Sigmoid colon (tissue), 7 donors: ENCODE data around the gene AQP5. TPM values are rescaled to one million over a fixed set of nuclear protein-coding genes. Genes with fewer than 3 reads are reported as not detected.
A peak's percentile ranks its signal among the peaks of the same experiment; 100 is the strongest.
"Not testable (repeated sequence)": the region's sequence is repeated elsewhere in the genome, so short reads cannot be mapped to it uniquely, and the experiment has no call there.

ENCODE experiments used
- DNase-seq: peaks from one replicate; pipeline ENCODE4 v3.0.0-alpha.2; 2019
- H3K27ac ChIP-seq, 4 donors: fragments of 200-600 bp; sonication (generic); one replicate each; pipeline ENCODE4 v1.5.1; 2016 to 2019; ENCODE audit warnings: mild to moderate bottlenecking in 1 of 4
- H3K27me3 ChIP-seq, 3 donors: fragments of 200-600 bp; sonication (generic); one replicate each; pipeline ENCODE4 v1.5.1; 2019; ENCODE audit warnings: mild to moderate bottlenecking in 1 of 3
- H3K36me3 ChIP-seq, 4 donors: fragments of 200-600 bp; sonication (generic); one replicate each; pipeline ENCODE4 v1.5.1; 2016 to 2019
- H3K4me1 ChIP-seq, 4 donors: fragments of 200-600 bp; sonication (generic); one replicate each; pipeline ENCODE4 v1.5.1; 2017 to 2019
- H3K4me3 ChIP-seq, 4 donors: fragments of 200-600 bp; sonication (generic); one replicate each; pipeline ENCODE4 v1.5.1; 2017 to 2019; ENCODE audit warnings: mild to moderate bottlenecking in 2 of 4, moderate library complexity in 1 of 4
- H3K9me3 ChIP-seq, 4 donors: fragments of 200-600 bp in 3 of 4; sonication (generic) in 3 of 4; one replicate each; pipeline versions ENCODE4 v1.5.1 to v1.6.1; 2013 to 2019
- EP300 ChIP-seq, 4 donors: sonication (generic); formaldehyde crosslinking; IDR thresholded peaks; one replicate each; pipeline ENCODE4 v1.6.1; 2017; ENCODE audit warnings: antibody characterized with exemption in 4 of 4
- POLR2A ChIP-seq, 2 donors: fragments of 450-650 bp; IDR thresholded peaks; one replicate each; pipeline ENCODE4 v1.6.1; 2016; ENCODE audit warnings: antibody characterized with exemption in 2 of 2, mild to moderate bottlenecking in 2 of 2, moderate library complexity in 2 of 2
- POLR2AphosphoS5 ChIP-seq, 4 donors: sonication (generic); formaldehyde crosslinking; IDR thresholded peaks; one replicate each; pipeline ENCODE4 v1.6.1; 2017; ENCODE audit warnings: antibody characterized with exemption in 4 of 4
- WGBS, 2 donors: extraction: QIAGEN DNeasy Blood & Tissue Kit; methylation state at CpG; one replicate each; pipeline ENCODE4 v1.1.7; 2013; 5-methylcytosine and 5-hydroxymethylcytosine counted together
- intact Hi-C: fragments of 100-400 bp; cut with DNase I; formaldehyde crosslinking; loops from one replicate; pipeline ENCODE4 v1.15.1; 2023
- polyA plus RNA-seq, 3 donors: library from polyadenylated mRNA; stranded (reverse); fragments of 200-250 nt; gene quantifications; one replicate each; pipeline ENCODE4 v1.2.3, GENCODE V29; 2013
- total RNA-seq, 4 donors: library from RNA; depleted of rRNA; stranded (reverse); fragments of >200 nt; gene quantifications; one replicate each; pipeline ENCODE4 v1.1.0, GENCODE V29; 2016
- TF ChIP-seq, protein P1 (sequence below), 4 experiments: fragments of 450-650 bp in 3 of 4; fragments of 200-600 bp in 1 of 4; IDR thresholded peaks; one replicate each; pipeline ENCODE4 v1.5.1; 2016 to 2019; ENCODE audit warnings: antibody characterized with exemption in 4 of 4, mild to moderate bottlenecking in 3 of 4, moderate library complexity in 2 of 4
- donor health status: healthy with polysubstance abuse.
- donor health status: Bipolar disorder and iron deficiency.
- donor health status: healthy.

Gene AQP5
- total and polyA plus RNA-seq, 7 donors: 0.09 TPM; not detected in 6

DNA sequence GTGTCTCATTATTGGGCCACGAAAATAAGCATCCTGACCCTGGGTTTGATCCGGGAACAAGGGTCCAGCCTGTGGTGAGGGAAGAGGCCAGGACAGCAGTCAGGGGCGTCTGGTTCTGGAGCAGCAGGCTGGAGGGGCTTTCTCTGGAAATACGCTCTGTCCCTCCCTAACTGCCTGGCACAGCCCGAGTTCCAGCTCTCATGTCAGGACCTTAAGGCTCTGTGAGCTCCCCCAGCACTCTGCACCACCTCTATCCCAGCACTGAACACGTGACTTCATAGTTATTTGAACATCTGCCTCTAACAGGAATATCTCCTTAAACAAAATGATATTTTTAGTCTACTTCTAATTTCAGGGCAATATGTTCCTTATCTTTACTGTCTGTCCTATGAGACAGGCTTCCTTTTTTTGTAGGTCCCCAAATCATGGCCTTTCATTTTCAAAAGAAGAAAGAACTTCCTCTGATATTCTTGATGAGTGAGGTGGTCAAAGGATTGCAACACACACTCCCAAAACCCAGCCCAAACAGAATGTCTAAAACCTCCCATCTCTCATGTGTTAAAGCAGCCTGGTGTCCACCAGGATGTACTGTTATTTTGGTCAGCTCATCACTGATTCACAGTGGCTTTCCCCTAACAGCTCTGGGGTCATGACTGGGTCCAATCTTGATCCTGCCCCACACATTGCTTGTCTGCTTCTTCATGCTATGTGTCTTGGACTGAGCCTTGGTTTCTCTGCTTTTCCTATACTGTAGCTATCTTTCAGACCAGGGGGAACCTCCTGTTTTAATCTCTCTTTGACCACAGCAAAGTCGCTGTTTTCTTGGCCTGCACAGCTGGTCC is 20.8 kb downstream of the AQP5 start:
- peak overlapping the region in 3 of 4 donors; percentile 54 to 72 (median 54) for H3K27ac ChIP-seq
- no peaks in the 10 kb centered on the region for H3K36me3 ChIP-seq
- H3K4me3 ChIP-seq: no peak overlapping the region
- DNase-seq: no peak
- peaks cover 0 to 58% (median 40%) of the 10 kb centered on the region in 4 donors for H3K4me1 ChIP-seq
- TF ChIP-seq POLR2AphosphoS5 (IDR thresholded peaks at IDR 0.05) (no peak), EP300 (IDR thresholded peaks at IDR 0.05) (no peak), POLR2A (IDR thresholded peaks at IDR 0.05) (no peak)
- TF ChIP-seq, protein P1, sequence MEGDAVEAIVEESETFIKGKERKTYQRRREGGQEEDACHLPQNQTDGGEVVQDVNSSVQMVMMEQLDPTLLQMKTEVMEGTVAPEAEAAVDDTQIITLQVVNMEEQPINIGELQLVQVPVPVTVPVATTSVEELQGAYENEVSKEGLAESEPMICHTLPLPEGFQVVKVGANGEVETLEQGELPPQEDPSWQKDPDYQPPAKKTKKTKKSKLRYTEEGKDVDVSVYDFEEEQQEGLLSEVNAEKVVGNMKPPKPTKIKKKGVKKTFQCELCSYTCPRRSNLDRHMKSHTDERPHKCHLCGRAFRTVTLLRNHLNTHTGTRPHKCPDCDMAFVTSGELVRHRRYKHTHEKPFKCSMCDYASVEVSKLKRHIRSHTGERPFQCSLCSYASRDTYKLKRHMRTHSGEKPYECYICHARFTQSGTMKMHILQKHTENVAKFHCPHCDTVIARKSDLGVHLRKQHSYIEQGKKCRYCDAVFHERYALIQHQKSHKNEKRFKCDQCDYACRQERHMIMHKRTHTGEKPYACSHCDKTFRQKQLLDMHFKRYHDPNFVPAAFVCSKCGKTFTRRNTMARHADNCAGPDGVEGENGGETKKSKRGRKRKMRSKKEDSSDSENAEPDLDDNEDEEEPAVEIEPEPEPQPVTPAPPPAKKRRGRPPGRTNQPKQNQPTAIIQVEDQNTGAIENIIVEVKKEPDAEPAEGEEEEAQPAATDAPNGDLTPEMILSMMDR (IDR thresholded peaks at IDR 0.05): no peak
- 87 to 93% methylated on average over 7 of the region's 7 CpGs for WGBS, 2 donors
- intact Hi-C loops: loop anchor here (2.0 to 5.0 kb wide), 2 partner anchors 22 to 40 kb away; no protein-coding TSS in a partner anchor
- no peaks in the 10 kb centered on the region for H3K27me3 ChIP-seq
- H3K9me3 ChIP-seq: no peaks in the 10 kb centered on the region

DNA sequence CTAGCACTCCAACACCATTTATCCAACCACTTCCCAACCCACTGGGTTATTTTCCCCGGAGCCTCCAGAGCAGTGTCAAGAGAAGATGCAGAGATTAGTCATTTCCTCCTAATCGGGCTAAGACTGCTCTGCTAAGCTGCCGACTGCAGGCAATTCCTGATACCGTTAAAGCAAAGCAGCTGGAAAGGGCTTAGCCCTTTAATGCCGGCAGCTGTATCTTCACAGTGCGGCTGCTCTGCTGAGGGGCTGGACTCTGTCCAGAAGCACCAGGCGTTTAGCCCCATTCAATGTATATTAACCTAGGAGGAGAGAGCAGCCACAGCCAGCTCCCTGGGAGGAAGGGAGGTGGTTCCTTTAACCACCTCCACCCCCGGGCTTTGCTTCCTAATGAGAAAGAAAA is 22.2 kb downstream of the AQP5 start:
- no peak for DNase-seq
- Histone ChIP-seq H3K4me3 (no peak overlapping the region), H3K27me3 (no peaks in the 10 kb centered on the region), H3K4me1 (peaks cover 0 to 72% (median 52%) of the 10 kb centered on the region in 4 donors), H3K27ac (peak overlapping the region in 3 of 4 donors; percentile 24 to 69 (median 50)), H3K9me3 (no peaks in the 10 kb centered on the region), H3K36me3 (no peaks in the 10 kb centered on the region)
- 6 to 16% methylated on average over 8 of the region's 8 CpGs for WGBS, 2 donors
- intact Hi-C loops: loop anchor here (2.0 to 5.0 kb wide), 2 partner anchors 21 to 38 kb away; no protein-coding TSS in a partner anchor
- no peak for TF ChIP-seq POLR2AphosphoS5 (IDR thresholded peaks at IDR 0.05)
- TF ChIP-seq POLR2A (IDR thresholded peaks at IDR 0.05): no peak
- TF ChIP-seq EP300 (IDR thresholded peaks at IDR 0.05): no peak
- TF ChIP-seq, protein P1 (IDR thresholded peaks at IDR 0.05): no peak

DNA sequence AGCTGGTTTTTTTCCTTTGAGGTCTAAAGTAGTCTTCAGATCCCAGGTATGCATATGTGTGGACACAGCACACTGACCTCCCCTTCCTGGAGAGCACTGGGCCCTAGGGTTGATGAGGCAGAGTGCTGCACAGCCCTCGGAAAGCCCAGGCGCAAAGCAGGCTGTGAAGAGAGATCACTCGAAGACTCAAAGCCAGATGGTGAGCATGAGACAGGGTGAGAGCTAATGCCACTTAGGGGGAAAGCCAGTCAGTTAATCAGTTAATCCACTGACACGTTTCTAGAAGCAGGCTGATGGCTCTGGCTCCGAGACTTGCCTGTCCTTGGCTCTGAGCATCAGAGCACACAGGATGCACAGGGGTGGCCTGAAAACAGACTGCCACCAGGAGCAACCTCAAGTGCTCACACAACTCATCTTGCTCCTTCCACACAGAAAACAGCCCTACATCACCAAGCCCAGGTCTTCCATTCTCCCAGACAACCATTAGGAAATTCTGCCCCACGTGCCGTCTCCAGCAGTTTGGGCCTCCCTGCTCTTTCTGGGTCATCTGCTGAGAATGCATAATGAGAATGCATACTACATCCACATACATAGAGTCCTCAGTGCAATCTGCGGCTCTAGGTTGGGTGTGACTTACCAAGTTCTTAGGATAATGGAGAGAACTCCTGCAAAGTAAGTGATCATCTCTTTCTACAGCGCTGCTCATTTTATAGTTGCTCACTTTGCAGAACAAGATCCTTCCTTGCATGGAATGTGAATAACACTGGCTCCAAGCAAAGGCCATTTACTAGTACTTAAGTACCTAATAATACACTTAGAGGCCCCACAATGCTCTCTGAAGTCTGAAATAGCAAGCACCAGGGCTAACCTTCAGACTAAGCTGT is 23.0 kb downstream of the AQP5 start:
- no peak overlapping the region for H3K4me3 ChIP-seq
- no peaks in the 10 kb centered on the region for H3K9me3 ChIP-seq
- DNase-seq: no peak
- H3K27ac ChIP-seq: peak overlapping the region in 3 of 4 donors; percentile 24 to 69 (median 50)
- 89 to 90% methylated on average over 9 of the region's 9 CpGs for WGBS, 2 donors
- H3K27me3 ChIP-seq: no peaks in the 10 kb centered on the region
- TF ChIP-seq, protein P1 (IDR thresholded peaks at IDR 0.05): no peak
- TF ChIP-seq POLR2A (IDR thresholded peaks at IDR 0.05) (no peak), POLR2AphosphoS5 (IDR thresholded peaks at IDR 0.05) (no peak), EP300 (IDR thresholded peaks at IDR 0.05) (no peak)
- H3K36me3 ChIP-seq: no peaks in the 10 kb centered on the region
- intact Hi-C loops: loop anchor here (5.0 kb wide), 1 partner anchor 38 kb away; no protein-coding TSS in a partner anchor
- peaks cover 0 to 79% (median 54%) of the 10 kb centered on the region in 4 donors for H3K4me1 ChIP-seq

DNA sequence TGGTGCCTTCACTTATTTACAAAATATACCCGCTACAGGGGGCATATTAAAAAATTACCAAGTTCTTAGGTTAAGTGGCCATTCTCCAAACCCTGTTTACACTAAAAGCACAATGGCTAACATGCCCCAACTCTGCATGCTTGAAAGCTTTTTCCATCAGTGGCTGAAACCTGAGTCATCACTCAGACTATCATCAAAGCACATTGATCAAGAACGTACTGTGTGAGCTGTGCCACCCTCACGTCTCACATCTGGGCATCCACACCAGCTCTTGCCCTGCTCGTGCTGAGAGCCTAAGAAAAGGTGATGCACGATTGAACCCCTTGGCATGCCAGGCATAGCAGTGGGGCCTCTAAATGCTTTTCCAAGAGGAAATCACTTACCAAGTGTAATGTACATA is 24.3 kb downstream of the AQP5 start:
- Histone ChIP-seq H3K4me3 (no peak overlapping the region), H3K9me3 (no peaks in the 10 kb centered on the region), H3K27me3 (no peaks in the 10 kb centered on the region), H3K36me3 (no peaks in the 10 kb centered on the region), H3K4me1 (peaks cover 0 to 86% (median 56%) of the 10 kb centered on the region in 4 donors), H3K27ac (no peak overlapping the region)
- intact Hi-C loops: no loop called here
- DNase-seq: no peak
- WGBS, 2 donors: 88 to 94% methylated on average over 5 of the region's 5 CpGs
- TF ChIP-seq EP300 (IDR thresholded peaks at IDR 0.05): no peak
- TF ChIP-seq POLR2AphosphoS5 (IDR thresholded peaks at IDR 0.05): no peak
- TF ChIP-seq POLR2A (IDR thresholded peaks at IDR 0.05): no peak
- TF ChIP-seq, protein P1 (IDR thresholded peaks at IDR 0.05): no peak

DNA sequence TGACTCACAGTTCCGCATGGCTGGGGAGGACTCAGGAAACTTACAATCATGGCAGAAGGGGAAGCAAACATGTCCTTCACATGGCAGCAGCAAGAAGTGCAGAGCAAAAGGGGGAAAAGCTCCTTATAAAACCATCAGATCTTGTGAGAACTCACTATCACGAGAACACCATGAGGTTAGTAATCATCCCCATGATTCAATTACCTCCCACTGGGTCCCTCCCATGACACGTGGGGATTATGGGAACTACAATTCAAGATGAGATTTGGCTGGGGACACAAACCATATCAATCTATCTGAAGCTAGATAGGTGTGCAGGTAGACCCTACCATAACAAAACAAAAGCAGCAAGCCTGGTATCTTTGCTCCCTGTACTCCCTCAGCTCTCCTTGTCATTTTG is 24.8 kb downstream of the AQP5 start:
- intact Hi-C loops, H3K9me3 ChIP-seq, H3K4me3 ChIP-seq, DNase-seq, H3K36me3 ChIP-seq, H3K27me3 ChIP-seq: not testable (repeated sequence)
- Histone ChIP-seq H3K27ac (peak overlapping the region in 2 of 4 donors; percentile 64 to 77), H3K4me1 (peaks cover 0 to 86% (median 56%) of the 10 kb centered on the region in 4 donors)
- WGBS, 2 donors: 88 to 93% methylated on average over 3 of the region's 3 CpGs
